Fibroblast of peridontal ligament (primary cell): ENCODE results near the gene TASP1.

Source experiments
- DNase-seq: peaks from one replicate; pipeline ENCODE4 v3.0.0-alpha.2; 2010; ENCODE audit errors: extremely low read depth

Gene TASP1

GRCh38 chr20:13442986-13443385, 195.7 kb downstream of the TASP1 start:
- DNase-seq = no peak

GRCh38 chr20:13441388-13441787, 197.3 kb downstream of the TASP1 start:
- no peak for DNase-seq

DNA sequence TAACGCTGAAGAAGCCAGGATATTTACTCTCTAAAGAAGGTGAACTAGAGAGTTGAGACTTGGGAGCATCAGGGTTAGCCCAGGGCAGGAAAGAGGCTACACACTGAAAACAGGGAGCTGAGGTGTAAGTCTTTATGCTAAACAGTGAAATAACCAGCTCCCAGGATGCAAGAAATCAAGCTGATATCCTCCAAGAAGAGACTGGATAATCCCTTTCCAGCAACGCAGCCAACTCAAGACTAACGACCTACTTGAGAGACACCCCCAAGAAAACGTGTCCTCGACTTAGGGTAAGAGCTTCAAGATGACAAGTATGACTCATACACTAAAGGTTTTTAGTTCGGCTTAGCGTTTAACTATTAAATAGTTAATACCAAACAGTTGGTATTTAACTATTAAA, 202.2 kb downstream of the TASP1 start:
- no peak for DNase-seq

DNA sequence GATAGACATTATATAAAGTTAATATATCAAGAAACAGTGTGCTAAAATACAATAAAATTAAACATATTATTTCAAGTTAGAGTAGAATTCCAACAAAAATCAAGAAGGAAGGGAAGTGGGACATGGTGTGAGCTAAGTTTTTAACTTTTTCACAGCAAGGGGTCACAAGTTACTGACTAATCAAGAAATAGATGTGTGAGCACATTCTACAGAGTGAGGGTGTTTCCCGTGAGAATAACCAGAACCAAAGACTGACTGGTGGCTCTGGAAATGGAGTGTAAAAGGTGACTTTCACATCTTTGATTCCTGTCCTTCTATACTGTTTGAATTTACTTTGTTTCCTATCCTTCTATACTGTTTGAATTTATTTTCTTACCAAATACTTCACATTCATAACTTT, 206.6 kb downstream of the TASP1 start:
- no peak for DNase-seq

- DNase-seq = no peak
Measured at GRCh38 chr20:13430346-13431002, 208.3 kb downstream of the TASP1 start.

GRCh38 chr20:13428684-13429083, 210.0 kb downstream of the TASP1 start:
- DNase-seq = no peak

DNA sequence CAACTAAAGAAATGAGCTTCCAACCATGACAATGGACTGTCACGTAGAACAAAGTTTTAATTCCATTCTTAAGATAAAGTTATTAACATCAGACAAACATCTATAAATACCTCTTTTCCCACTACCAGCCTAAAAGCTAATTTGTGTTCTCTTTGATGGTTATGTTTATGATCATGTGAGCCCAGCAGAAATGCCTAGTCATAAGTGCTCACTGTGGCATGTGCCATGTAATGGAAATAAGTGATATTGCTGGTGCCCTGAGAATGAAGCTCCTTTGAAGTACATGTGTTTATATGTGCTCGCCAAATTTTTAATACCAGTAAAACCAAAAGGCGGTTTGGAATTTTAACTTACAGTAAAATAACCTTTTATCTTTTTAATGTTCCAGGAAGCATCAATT, 211.9 kb downstream of the TASP1 start:
- DNase-seq = peak; percentile 37

DNA sequence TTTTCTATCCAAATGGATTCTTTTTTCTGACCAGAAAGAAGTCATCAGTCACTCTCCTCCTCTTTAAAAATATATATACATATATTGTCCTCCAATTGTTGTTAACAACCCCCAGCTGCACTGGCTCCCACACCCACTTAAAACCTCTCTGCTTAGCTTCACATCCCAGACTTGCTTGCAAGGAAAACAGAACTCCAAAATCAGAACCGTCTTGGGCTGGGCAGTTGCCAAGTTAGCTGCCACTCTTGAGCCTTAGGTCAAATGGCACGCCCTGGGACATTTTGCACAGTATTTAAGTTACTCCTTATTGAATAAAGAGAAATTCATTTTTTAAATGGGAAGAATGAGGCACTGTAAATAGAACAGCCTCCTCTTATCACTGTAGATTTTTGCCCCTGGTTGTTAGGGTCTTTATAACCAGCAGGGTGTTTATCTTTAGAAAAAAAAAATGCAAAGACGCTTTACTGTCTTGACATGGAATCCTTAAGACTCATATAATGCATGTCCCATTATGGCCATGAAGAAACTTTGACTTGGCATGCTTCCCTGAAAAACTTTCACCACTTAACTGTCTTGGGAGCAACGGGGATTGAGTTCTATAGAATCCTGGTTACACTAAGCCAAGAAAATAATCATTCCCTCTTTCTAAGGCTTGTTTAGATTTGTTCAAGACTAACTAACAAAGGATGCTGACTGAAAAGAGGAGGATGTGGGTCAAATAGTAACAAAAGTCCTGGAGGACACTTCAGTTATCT, 213.2 kb downstream of the TASP1 start:
- peak; percentile 13 for DNase-seq

GRCh38 chr20:13424174-13424833, 214.4 kb downstream of the TASP1 start:
- DNase-seq = no peak

DNA sequence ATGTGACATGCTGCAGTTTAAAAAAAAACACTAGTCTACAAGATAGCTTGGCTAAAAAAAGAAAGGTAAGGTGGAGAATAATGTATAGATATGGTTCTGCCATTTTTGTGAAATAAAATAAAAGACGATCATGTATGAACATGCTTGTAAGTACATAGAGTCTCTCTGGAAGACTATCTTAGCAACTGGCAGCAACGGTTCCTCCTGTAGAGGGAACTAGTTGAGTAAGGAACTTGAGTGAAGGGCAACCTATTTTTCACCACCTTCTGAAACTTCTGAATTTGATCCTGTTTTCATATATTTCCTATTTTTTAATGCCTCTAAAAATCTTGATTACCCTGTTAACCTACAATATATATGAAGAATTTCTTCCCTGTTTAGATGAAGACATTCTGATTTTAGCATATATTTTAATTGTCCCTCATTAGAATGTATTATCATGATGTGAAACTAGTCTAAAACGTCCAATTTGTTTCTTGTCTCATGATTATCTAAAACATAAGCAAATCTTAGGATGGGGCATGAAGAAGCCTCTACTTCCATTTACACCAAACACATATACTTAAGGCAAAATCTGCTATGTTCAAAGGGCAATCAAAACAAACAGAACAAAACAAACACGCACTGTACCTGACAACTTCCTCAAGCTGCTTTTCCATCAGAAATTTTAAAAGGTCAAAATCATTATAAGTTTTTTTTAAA, 215.1 kb downstream of the TASP1 start:
- no peak for DNase-seq

DNA sequence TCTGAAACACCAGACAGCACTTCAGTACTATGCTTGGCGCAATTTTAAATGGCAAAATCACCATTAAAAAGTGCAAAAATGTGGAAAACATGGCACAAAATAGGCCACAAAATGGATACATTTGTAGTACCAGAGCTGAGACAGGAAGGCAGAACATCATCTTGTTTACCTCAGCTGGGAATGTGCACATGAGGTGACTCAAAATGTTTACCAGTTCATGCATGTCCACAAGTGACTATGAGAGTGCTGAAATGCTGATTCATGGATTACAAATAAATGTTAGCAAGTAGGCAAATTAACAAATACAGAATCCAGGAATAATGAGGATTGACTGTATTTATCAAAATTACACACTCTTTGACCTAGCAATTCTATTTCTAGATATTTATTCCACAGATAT, 216.1 kb downstream of the TASP1 start:
- DNase-seq = no peak

DNA sequence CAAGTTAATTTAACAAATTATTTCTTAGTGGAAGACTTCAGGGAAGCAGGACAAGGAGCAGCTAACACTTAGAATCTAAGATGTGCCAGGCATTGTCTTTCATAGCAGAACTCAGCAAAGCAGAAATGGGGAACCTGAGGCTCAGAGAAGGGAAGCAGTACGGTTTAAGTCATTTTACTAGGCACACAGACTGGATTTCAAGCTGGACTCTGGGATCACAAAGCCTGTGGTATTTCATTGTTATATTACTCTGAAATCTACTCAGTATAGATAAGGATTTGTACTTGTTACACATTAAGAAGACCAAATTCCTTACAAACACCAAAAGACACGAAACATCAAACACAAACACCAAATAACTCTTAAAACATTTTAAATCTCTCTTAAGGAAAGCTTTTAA, 218.1 kb downstream of the TASP1 start:
- no peak for DNase-seq

- DNase-seq = no peak
Measured at GRCh38 chr20:13419477-13419876, 219.3 kb downstream of the TASP1 start.

DNA sequence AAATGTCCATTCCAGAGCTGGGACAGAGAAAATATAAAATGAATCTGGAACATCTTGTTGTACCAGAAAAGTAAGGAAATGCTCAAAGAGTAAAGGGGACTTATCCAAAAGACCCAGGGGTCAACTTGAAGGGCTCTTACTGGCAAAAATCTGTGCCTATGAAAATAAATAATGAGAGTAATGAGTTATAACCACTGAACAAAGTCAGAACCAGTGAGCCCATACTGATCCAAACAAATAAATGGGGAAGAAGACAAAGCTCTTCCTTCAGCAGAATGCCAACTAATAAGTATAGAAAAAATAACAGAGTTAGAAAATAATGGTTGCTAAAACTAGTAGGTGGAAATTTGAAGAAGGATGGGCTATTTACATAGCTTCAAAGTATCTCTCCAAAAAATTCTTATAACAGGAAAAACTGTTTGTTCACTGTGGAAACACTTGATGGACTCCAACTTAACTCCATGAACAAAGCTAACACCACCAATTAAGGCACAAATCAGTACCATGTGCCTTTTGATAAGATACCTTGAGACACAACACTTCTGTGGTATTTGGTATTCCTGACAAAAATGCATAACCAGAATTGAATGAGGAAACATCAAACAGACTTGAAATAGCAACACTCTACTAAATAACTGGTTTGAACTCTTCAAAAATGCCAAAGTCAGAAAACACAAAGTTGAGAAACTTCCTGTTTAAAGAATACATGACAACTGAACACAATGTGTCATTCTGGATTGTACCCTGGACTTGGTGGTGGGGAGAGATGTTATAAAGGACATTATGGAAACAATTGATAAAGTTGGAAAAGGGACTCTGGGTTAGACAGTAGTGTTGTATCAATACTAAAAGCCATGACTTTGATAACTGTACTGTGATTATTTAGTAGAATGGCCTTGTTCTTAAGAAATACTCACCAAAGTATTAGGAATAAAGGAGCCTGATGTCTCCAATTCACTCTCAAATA, 220.2 kb downstream of the TASP1 start:
- no peak for DNase-seq

DNA sequence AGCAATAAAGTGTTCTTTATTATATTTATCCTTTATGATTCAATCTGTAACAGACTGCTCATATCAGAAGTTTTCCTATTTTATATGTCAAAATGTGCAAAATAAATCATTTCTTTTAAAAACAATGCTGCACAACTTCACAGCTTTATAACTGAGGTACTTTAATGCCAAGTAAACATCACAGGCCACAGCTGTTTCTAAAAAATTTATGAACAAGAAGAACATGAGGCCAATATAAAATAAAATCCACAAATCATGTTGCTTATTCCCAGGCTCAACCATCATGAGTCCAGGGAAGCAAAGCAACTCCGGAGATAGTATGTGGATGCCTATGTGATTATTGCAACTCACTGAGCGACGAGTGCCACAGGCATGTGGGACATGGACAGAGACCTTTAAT, 222.2 kb downstream of the TASP1 start:
- DNase-seq = no peak

DNA sequence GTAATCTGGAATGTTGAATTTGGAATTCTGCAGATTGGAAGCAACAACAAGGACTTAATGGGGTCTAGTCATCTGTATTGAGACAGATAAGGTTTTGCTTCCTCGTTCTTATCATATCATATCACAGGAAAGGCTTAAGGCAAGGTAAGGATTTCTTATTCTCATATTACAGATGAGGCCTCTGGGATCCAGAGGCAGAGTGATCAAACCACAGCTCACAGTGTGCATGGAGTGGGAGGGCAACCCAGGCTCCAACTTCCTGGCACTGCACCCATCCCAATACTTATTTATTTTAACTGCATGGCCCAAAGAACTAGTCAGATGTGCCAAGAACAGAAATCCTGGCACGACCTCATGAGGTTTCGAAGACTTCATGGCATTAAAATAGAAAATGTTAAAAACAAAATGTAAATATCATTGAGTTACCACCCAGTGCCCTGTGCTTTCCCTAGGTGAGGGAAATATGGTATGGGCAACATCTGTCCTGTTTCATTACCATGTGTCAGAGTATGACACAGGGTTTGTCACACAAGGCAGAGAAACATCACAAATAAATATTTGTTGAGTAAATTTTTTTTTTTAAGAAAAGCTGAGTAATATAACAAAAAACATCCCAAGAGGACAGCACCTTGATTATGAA, 225.8 kb downstream of the TASP1 start:
- peak; percentile 57 for DNase-seq

DNA sequence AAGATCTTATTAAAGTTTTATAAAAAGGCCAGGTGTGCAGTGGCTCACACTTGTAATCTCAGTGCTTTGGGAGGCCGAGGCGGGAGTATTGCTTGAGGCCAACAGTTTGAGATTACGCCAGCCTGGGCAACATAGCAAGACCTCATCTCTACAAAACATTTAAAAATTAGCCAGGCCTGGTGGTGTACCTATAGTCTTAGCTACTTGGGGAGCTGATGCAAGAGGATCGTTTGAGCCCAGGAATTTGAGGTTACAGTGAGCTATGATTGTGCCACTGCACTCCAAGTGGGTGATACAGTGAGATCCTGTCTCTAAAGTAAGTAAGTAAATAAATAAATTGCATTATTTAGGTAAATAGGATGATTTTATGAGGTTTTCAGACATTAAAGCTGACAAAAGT, 234.4 kb downstream of the TASP1 start:
- DNase-seq = no peak

GRCh38 chr20:13403453-13403852, 235.3 kb downstream of the TASP1 start:
- DNase-seq = no peak

DNA sequence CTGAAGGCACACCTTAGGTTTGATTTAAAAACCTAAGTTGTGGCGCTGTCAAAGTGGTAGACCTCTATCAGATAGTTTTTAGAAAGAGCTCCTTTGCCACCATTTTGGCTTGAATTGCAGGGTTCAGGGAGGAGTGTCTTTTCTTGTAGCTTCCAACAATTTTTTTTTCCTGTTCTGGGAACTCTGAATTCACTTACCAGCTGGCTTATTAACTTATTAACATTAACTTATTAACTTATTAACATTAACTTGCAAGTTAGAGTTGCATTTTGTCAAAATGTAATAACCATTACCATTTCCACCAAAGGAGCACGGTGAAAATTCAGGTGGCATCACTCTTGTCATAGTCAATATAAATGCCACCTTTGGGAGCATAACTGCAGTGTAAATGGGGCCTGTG, 235.7 kb downstream of the TASP1 start:
- DNase-seq = no peak

DNA sequence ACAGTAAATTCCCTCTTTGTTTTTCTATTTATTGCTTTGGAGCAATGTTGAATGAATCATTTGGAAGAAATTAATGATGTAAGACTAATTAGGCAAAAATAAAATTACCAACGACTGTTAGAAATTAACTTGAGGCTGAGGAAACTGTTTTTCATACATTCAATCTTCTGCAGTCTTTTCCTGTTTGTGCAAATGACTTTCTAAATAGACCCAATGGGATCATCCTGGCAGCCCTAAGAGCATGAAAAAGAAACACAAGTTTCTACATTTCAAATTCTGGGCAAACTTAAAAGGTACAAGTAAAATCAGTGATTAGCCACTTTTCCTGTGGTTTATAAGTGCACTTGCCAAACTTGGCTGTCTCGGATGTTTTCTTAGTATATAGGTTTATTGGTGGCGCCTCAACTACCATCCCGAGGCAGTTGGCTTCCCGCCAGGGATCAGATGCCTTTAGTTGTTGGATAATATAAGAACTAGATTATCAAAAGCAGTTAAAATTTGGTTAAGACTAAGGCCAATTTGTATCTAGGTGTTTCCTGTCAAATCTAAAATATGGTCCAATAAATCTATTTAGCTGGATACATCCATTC, 236.5 kb downstream of the TASP1 start:
- no peak for DNase-seq
